Measurements from ENCODE around the gene KHSRP. TPM values are rescaled to one million over a fixed set of nuclear protein-coding genes. Genes with fewer than 3 reads are reported as not detected.

Gene KHSRP
- total RNA-seq, 2 donors from 2014 or later, result 214 to 354 TPM

- Mint-ChIP-seq H3K4me1 (peaks cover 14% of the 10 kb centered on the region), H3K27ac (no peak overlapping the region), H3K9me3 (no peaks in the 10 kb centered on the region), H3K27me3 (no peaks in the 10 kb centered on the region), H3K36me3 (ENCODE audit: low read depth) (peaks cover 19% of the 10 kb centered on the region), H3K4me3 (no peak overlapping the region)
- ATAC-seq (replicated peaks), result no peak
Observed at GRCh38 chr19:6396305-6396704, 28.3 kb downstream of the KHSRP start.

DNA sequence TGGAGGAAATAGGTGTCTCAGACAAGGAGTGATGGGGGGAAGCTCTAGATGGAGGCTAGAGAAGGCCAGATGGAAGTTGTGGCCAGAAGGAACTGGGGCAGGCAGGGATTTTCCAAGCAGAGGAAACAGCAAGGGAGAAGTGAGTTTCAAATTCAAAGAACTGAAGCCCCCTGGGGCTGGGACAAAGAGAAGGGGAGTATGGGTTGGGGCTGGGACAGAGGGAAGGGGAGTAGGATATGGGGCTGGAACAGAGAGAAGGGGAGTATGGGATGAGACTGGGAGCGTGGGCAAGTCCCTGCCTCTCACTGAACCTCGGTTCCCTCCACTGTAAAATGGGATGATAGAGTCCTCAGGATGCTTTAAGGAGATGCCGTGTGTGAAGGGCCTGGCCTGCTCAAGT, 29.8 kb downstream of the KHSRP start:
- Mint-ChIP-seq H3K27me3 (no peaks in the 10 kb centered on the region), H3K4me1 (peaks cover 19% of the 10 kb centered on the region), H3K36me3 (ENCODE audit: low read depth) (peaks cover 34% of the 10 kb centered on the region), H3K4me3 (peak overlapping the region; percentile 90), H3K27ac (peak overlapping the region; percentile 99), H3K9me3 (no peaks in the 10 kb centered on the region)
- no peak for ATAC-seq (replicated peaks)

DNA sequence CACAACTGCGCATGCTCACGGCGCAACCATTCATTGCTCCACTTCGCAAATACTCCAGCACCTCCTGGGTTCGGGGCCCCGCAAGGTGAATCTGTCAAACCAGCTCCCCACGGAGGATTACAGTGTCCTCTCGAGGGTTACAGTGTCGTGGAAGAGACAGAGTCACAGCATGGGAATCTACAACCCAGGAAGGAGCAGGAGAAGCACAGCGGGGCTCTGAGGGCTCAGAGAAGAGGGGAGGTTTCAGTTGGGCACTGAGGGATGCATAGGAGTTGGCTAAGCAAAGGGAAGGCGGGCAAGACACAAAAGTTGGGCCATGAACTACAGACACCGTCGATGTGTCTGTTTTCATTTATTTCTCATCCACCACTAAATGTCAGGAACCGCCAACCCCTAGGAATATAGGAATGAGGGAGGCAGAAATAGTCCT, 30.6 kb downstream of the KHSRP start:
- Mint-ChIP-seq H3K4me1 (peaks cover 19% of the 10 kb centered on the region), H3K27ac (peak overlapping the region; percentile 99), H3K9me3 (no peaks in the 10 kb centered on the region), H3K4me3 (peak overlapping the region; percentile 90), H3K27me3 (no peaks in the 10 kb centered on the region), H3K36me3 (ENCODE audit: low read depth) (peaks cover 42% of the 10 kb centered on the region)
- ATAC-seq (replicated peaks), result no peak

DNA sequence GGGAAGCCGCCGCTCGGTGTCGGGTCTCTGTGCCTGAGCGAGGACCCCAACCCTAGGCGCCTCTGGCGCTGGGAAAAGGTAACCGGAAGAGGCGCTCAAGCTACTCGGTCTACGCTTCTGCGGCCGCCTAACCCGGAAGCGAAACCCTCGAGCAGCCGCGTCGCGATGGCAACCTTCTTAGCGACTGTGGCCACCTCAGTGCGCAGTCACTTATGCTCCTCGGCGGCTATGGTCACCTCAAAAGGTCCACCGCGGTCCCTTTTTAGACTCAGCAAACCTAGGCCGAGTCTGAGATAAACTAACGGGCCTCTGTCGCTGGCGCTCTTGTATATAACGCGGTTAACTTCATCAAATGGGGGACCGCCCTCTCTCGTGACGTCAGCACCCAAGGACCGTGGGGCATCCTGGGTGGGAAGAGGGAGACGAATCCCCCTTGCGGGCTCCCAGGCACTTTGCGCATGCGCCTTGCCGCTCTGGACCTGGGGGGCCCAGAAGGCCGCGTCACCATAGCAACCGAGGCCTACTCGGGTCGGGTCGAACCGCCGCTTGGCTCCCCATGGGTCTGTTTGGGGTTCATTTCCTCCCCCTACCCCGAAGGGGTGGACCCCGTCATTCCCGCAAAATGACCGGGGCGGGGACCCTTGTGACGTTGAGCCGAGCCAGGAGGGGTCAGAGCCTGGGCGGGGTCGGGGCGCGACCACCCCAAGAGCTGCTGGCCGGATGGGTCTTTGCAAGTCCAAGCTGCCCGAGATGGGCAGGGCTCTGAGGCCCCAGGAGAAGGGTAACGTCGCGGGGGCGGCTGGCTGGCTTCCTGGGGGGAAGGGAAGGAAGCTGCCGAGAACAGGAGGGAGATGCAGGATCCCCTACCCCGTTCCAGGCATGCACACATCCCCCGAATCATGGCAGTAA, 31.3 kb downstream of the KHSRP start, which contains the start of gene GTF2F1:
Gene GTF2F1 (minus strand): TSS at position 91 of the 909 bp plus-strand sequence. CDS start 169 bp downstream, outside the sequence.
- Mint-ChIP-seq H3K36me3 (ENCODE audit: low read depth) (peaks cover 49% of the 10 kb centered on the region), H3K9me3 (no peaks in the 10 kb centered on the region), H3K27ac (peak within 1 kb of the TSS; percentile 99), H3K27me3 (no peaks in the 10 kb centered on the region), H3K4me1 (peaks cover 22% of the 10 kb centered on the region), H3K4me3 (peak within 1 kb of the TSS; percentile 90)
- ATAC-seq (replicated peaks), result peak; percentile 94

DNA sequence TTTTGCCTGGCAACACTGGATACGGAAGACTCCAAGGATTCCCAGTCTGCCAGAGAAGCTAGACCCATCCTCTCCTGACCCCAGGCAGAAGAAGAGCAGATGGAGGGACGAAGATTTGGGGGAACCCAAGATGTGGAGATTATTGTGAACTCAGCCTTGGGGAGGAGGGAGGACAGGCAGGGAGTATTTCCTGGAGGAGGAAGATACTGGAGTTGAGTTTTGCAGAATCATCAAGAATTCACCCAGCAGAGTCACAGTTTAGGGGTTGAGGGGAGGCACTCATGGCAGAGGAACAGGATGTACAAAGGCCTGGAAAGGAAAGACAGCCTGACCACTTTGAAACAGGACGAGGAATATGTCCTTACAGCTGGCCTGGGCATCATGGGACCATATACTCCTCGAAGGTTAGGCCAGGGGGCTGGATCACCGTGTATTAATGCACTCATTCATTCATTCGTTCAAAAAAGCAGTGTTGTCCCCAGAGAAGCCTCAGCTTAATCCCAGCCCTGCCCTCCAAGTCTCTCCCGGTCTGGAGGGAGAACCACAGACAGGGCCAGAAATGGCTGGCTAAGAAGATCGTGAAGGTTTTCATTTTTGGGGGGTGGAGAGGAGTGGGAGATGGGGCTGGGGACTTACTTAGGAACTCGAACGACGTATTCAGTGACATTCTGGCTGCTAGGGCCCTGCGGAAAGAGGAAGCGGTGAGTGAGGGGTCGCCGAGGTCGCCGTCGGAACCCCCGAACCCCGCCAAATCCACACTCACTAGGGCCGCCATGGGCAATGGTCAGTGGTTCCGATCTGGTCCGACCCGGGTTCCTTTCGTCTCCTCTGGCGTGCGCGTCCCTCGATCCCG, 32.2 kb downstream of the KHSRP start:
- peaks cover 24% of the 10 kb centered on the region for H3K4me1 Mint-ChIP-seq
- H3K9me3 Mint-ChIP-seq, result no peaks in the 10 kb centered on the region
- peaks cover 57% of the 10 kb centered on the region for H3K36me3 Mint-ChIP-seq (ENCODE audit: low read depth)
- peak; percentile 3 for ATAC-seq (replicated peaks)
- H3K27me3 Mint-ChIP-seq, result no peaks in the 10 kb centered on the region
- peak overlapping the region; percentile 90 for H3K4me3 Mint-ChIP-seq
- H3K27ac Mint-ChIP-seq, result peak overlapping the region; percentile 99

- H3K27ac Mint-ChIP-seq, result no peak overlapping the region
- H3K9me3 Mint-ChIP-seq, result no peaks in the 10 kb centered on the region
- no peak for ATAC-seq (replicated peaks)
- peaks cover 18% of the 10 kb centered on the region for H3K4me1 Mint-ChIP-seq
- no peak overlapping the region for H3K4me3 Mint-ChIP-seq
- peaks cover 98% of the 10 kb centered on the region for H3K36me3 Mint-ChIP-seq (ENCODE audit: low read depth)
- H3K27me3 Mint-ChIP-seq, result no peaks in the 10 kb centered on the region
Observed at GRCh38 chr19:6387372-6387771, 37.2 kb downstream of the KHSRP start.

DNA sequence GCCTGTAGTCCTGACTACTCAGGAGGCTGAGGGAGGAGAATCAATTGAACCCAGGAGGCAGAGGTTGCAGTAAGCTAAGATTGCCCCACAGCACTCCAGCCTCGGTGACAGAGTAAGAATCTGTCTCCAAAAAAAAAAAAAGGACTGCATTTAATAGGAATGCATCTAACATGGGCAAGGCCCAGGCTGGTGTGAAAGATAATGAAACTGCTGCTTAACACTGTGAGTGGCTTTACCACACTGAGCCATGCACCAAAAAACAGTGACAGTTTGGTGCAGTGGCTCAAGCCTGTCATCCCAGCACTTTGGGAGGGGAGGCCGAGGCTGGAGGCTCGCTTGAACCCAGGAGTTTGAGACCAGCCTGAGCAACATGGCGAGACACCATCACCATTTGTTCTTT, 40.2 kb downstream of the KHSRP start:
- H3K4me1 Mint-ChIP-seq, result peaks cover 4% of the 10 kb centered on the region
- H3K27ac Mint-ChIP-seq, result no peak overlapping the region
- peaks cover 98% of the 10 kb centered on the region for H3K36me3 Mint-ChIP-seq (ENCODE audit: low read depth)
- no peak for ATAC-seq (replicated peaks)
- no peak overlapping the region for H3K4me3 Mint-ChIP-seq
- no peaks in the 10 kb centered on the region for H3K27me3 Mint-ChIP-seq
- no peaks in the 10 kb centered on the region for H3K9me3 Mint-ChIP-seq

- H3K27ac Mint-ChIP-seq, result no peak overlapping the region
- no peak overlapping the region for H3K4me3 Mint-ChIP-seq
- no peaks in the 10 kb centered on the region for H3K9me3 Mint-ChIP-seq
- H3K27me3 Mint-ChIP-seq, result no peaks in the 10 kb centered on the region
- no peak for ATAC-seq (replicated peaks)
- H3K36me3 Mint-ChIP-seq (ENCODE audit: low read depth), result peaks cover 98% of the 10 kb centered on the region
- H3K4me1 Mint-ChIP-seq, result peaks cover under 1% of the 10 kb centered on the region
Observed at GRCh38 chr19:6383188-6383587, 41.4 kb downstream of the KHSRP start.

- Mint-ChIP-seq H3K27me3 (no peaks in the 10 kb centered on the region), H3K4me3 (no peak overlapping the region), H3K9me3 (no peaks in the 10 kb centered on the region), H3K36me3 (ENCODE audit: low read depth) (peaks cover 78% of the 10 kb centered on the region), H3K4me1 (no peaks in the 10 kb centered on the region), H3K27ac (no peak overlapping the region)
- ATAC-seq (replicated peaks), result no peak
Observed at GRCh38 chr19:6381030-6381750, 43.4 kb downstream of the KHSRP start.

DNA sequence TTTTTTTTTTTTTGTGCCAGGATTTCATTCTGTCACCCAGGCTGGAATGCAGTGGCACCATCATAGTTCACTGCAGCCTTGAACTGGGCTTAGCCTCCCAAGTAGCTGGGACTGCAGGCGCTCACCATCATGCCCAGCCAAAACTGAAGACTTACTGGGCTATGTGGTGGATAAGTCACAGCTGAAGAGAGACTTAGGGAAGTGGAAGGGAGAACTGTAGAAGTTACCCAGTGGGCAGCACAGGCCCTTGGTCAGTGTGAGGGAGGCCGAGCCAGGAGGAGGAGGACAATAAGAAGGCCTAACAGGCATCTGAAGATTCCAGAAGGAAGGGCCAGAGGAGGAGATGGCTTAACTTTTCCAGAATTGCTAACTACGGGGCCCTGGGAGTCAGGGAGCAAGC, 44.9 kb downstream of the KHSRP start:
- ATAC-seq (replicated peaks), result no peak
- Mint-ChIP-seq H3K4me3 (no peak overlapping the region), H3K9me3 (no peaks in the 10 kb centered on the region)

DNA sequence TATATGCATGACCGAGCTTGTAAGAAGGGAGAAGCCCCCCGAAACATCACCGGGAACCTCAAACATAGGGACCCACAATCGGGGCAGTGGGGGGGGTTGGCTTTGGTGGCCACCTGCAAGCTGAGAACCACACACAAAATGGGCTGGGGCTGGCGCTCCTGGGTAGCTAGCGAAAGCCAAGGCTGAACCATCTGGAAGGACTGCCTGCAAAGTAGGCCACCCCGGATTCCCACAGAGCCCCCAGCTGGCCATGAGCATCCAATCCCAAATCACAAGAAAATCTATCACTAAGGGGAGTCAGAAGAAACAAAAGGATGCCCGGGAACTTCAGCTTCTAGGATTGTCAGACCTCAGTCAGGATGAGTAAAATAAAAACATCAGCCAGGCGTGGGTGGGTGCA, 46.1 kb downstream of the KHSRP start:
- Mint-ChIP-seq H3K9me3 (no peaks in the 10 kb centered on the region), H3K27me3 (no peaks in the 10 kb centered on the region), H3K4me3 (no peak overlapping the region), H3K4me1 (no peaks in the 10 kb centered on the region), H3K36me3 (ENCODE audit: low read depth) (peaks cover 53% of the 10 kb centered on the region), H3K27ac (no peak overlapping the region)
- ATAC-seq (replicated peaks), result no peak

More for the DNA sequence above, 44.9 kb downstream of the KHSRP start:
- Mint-ChIP-seq H3K4me1 (no peaks in the 10 kb centered on the region), H3K36me3 (ENCODE audit: low read depth) (peaks cover 64% of the 10 kb centered on the region), H3K27me3 (no peaks in the 10 kb centered on the region), H3K27ac (no peak overlapping the region)

- no peak overlapping the region for H3K27ac Mint-ChIP-seq
- no peak overlapping the region for H3K4me3 Mint-ChIP-seq
- no peaks in the 10 kb centered on the region for H3K9me3 Mint-ChIP-seq
- no peaks in the 10 kb centered on the region for H3K4me1 Mint-ChIP-seq
- no peak for ATAC-seq (replicated peaks)
- no peaks in the 10 kb centered on the region for H3K27me3 Mint-ChIP-seq
- H3K36me3 Mint-ChIP-seq (ENCODE audit: low read depth), result peaks cover 48% of the 10 kb centered on the region
Observed at GRCh38 chr19:6378041-6378440, 46.6 kb downstream of the KHSRP start.

DNA sequence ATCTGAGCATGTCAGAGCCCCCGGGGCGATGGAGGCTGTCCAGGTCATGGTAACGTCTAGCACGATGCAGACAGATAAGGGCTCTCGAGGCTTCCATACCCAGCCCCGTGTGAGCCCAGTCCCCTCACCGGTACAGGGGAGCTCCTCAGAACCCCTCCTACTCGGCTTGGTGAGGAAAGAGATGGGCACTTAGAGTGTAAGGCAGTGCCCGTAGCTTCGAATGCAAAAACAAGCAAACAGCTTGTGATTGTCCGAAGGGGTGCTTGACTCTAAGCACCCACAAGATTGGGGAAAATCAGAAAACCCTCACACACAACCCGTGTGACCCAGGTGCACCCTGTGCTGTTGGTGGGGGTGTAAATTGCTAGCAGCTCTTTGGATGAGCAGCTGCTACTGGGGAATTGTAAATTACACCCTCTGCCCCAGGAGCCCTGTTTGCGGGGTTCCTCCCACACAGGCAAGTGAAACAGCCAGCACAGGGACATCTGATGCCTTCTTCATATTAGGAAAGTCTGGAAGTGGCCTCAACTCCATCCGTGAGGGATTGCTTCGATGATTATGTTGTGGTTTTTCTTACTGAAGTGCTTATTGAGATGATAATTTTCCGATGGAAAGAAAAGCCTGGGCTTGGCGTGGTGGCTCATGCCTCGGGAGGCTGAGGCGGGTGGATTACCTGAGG, 48.0 kb downstream of the KHSRP start:
- no peak overlapping the region for H3K27ac Mint-ChIP-seq
- peaks cover 34% of the 10 kb centered on the region for H3K36me3 Mint-ChIP-seq (ENCODE audit: low read depth)
- H3K27me3 Mint-ChIP-seq, result no peaks in the 10 kb centered on the region
- peaks cover 4% of the 10 kb centered on the region for H3K4me1 Mint-ChIP-seq
- no peaks in the 10 kb centered on the region for H3K9me3 Mint-ChIP-seq
- ATAC-seq (replicated peaks), result no peak
- H3K4me3 Mint-ChIP-seq, result no peak overlapping the region
